Measurements from ENCODE around the gene TRAF3IP1. TPM values are rescaled to one million over a fixed set of nuclear protein-coding genes. Genes with fewer than 3 reads are reported as not detected.
"Not testable (repeated sequence)": the region's sequence is repeated elsewhere in the genome, so short reads cannot be mapped to it uniquely, and the experiment has no call there.

Gene TRAF3IP1
- total RNA-seq, 1 donor from 2014 or later, result 19.3 TPM

- DNase-seq (ENCODE audit: low read depth, low spot score), result no peak
- Mint-ChIP-seq H3K4me1 (peaks cover 15% of the 10 kb centered on the region), H3K9me3 (no peaks in the 10 kb centered on the region), H3K36me3 (ENCODE audit: low read depth) (peaks cover 2% of the 10 kb centered on the region), H3K4me3 (peak overlapping the region; percentile 89), H3K27me3 (ENCODE audit: low read depth) (peaks cover 5% of the 10 kb centered on the region), H3K27ac (ENCODE audit: unreplicated experiment) (no peak overlapping the region)
- TF ChIP-seq CTCF (conservative IDR thresholded peaks at IDR 0.05), result no peak
These were observed 1.1 kb downstream of the TRAF3IP1 start for GRCh38 chr2:238321467-238321866.

- Mint-ChIP-seq H3K9me3 (no peaks in the 10 kb centered on the region), H3K4me1 (peaks cover 15% of the 10 kb centered on the region), H3K27me3 (ENCODE audit: low read depth) (peaks cover 5% of the 10 kb centered on the region), H3K36me3 (ENCODE audit: low read depth) (peaks cover 2% of the 10 kb centered on the region), H3K27ac (ENCODE audit: unreplicated experiment) (no peak overlapping the region), H3K4me3 (peak overlapping the region; percentile 89)
- no peak for DNase-seq (ENCODE audit: low read depth, low spot score)
- no peak for TF ChIP-seq CTCF (conservative IDR thresholded peaks at IDR 0.05)
These were observed 1.7 kb downstream of the TRAF3IP1 start for GRCh38 chr2:238322001-238322411.

GRCh38 chr2:238324248-238324647, 3.9 kb downstream of the TRAF3IP1 start:
- Mint-ChIP-seq H3K27ac (ENCODE audit: unreplicated experiment) (peak overlapping the region; percentile 67), H3K36me3 (ENCODE audit: low read depth) (peaks cover 15% of the 10 kb centered on the region), H3K4me1 (peaks cover 15% of the 10 kb centered on the region)
- H3K27me3 Mint-ChIP-seq (ENCODE audit: low read depth); H3K4me3 Mint-ChIP-seq; H3K9me3 Mint-ChIP-seq; DNase-seq (ENCODE audit: low read depth, low spot score): not testable (repeated sequence)

- H3K4me3 Mint-ChIP-seq, result no peak overlapping the region
- no peak for DNase-seq (ENCODE audit: low read depth, low spot score)
- H3K9me3 Mint-ChIP-seq, result peaks cover 3% of the 10 kb centered on the region
- no peak for TF ChIP-seq CTCF (conservative IDR thresholded peaks at IDR 0.05)
- no peak overlapping the region for H3K27ac Mint-ChIP-seq (ENCODE audit: unreplicated experiment)
- peaks cover 10% of the 10 kb centered on the region for H3K4me1 Mint-ChIP-seq
- peaks cover 18% of the 10 kb centered on the region for H3K36me3 Mint-ChIP-seq (ENCODE audit: low read depth)
- no peaks in the 10 kb centered on the region for H3K27me3 Mint-ChIP-seq (ENCODE audit: low read depth)
These were observed 5.4 kb downstream of the TRAF3IP1 start for GRCh38 chr2:238325694-238326093.

GRCh38 chr2:238326801-238327365, 6.6 kb downstream of the TRAF3IP1 start:
- peaks cover 1% of the 10 kb centered on the region for H3K4me1 Mint-ChIP-seq
- H3K27me3 Mint-ChIP-seq (ENCODE audit: low read depth), result no peaks in the 10 kb centered on the region
- H3K9me3 Mint-ChIP-seq, result peaks cover 3% of the 10 kb centered on the region
- H3K36me3 Mint-ChIP-seq (ENCODE audit: low read depth), result peaks cover 18% of the 10 kb centered on the region
- no peak overlapping the region for H3K27ac Mint-ChIP-seq (ENCODE audit: unreplicated experiment)
- no peak overlapping the region for H3K4me3 Mint-ChIP-seq
- no peak for TF ChIP-seq CTCF (conservative IDR thresholded peaks at IDR 0.05)
- no peak for DNase-seq (ENCODE audit: low read depth, low spot score)

GRCh38 chr2:238327751-238328150, 7.4 kb downstream of the TRAF3IP1 start:
- no peak overlapping the region for H3K27ac Mint-ChIP-seq (ENCODE audit: unreplicated experiment)
- no peaks in the 10 kb centered on the region for H3K27me3 Mint-ChIP-seq (ENCODE audit: low read depth)
- DNase-seq (ENCODE audit: low read depth, low spot score), result no peak
- H3K4me1 Mint-ChIP-seq, result no peaks in the 10 kb centered on the region
- H3K36me3 Mint-ChIP-seq (ENCODE audit: low read depth), result peaks cover 18% of the 10 kb centered on the region
- peaks cover 3% of the 10 kb centered on the region for H3K9me3 Mint-ChIP-seq
- H3K4me3 Mint-ChIP-seq, result no peak overlapping the region
- TF ChIP-seq CTCF (conservative IDR thresholded peaks at IDR 0.05), result no peak
